ENCODE results near the gene NMT1.

GRCh38 chr17:45101883-45102811 is 41.0 kb downstream of the NMT1 start:
- TF ChIP-seq CTCF (IDR thresholded peaks at IDR 0.05; ENCODE audit: borderline replicate concordance, extremely low read depth, low read length, poor library complexity, severe bottlenecking) = no peak
- no peak for TF ChIP-seq EZH2 (IDR thresholded peaks at IDR 0.05; ENCODE audit: borderline replicate concordance, low read depth, low read length, severe bottlenecking)
